ENCODE data around the gene SPTBN1. TPM values are rescaled to one million over a fixed set of nuclear protein-coding genes. Genes with fewer than 3 reads are reported as not detected.

SPTBN1 gene
- total and polyA plus RNA-seq, 2 of the 4 experiments (the other 2 are of a cell fraction): 49.1 to 241 TPM

- Histone ChIP-seq H3K4me2 (ENCODE audit: low read depth, low read length) (no peak overlapping the region), H2AK9ac (replicated peaks; ENCODE audit: low read depth, low read length, poor library complexity) (no peak overlapping the region), H2BK20ac (ENCODE audit: low read depth, low read length) (no peak overlapping the region), H3K4me3 (ENCODE audit: insufficient read depth, low read depth, low read length) (no peak overlapping the region), H3K79me1 (ENCODE audit: low read depth in 1 of 2, low read length in 2 of 2) (peaks cover 11 to 38% of the 10 kb centered on the region in 2 experiments; a peak in 3 of 4 replicates), H2BK5ac (ENCODE audit: low read depth, low read length, poor library complexity, severe bottlenecking) (peak overlapping the region; percentile 46), H3K4ac (ENCODE audit: low read depth, low read length) (no peak overlapping the region), H3K56ac (ENCODE audit: extremely low read depth, insufficient read depth, low read length) (no peak overlapping the region), H2BK15ac (ENCODE audit: low read depth, low read length) (no peak overlapping the region), H4K91ac (ENCODE audit: insufficient read depth, low read depth, low read length) (peak overlapping the region; percentile 6; the same call in 1 of the 2 replicates), H4K8ac (ENCODE audit: low read depth in 2 of 2, low read length in 2 of 2) (no peak overlapping the region), H3K18ac (ENCODE audit: low read depth, low read length) (peak overlapping the region; percentile 56; the same call in 1 of the 2 replicates), H3K14ac (replicated peaks; ENCODE audit: low read depth, low read length) (no peak overlapping the region), H3K9me1 (ENCODE audit: insufficient read depth, low read length) (peaks cover 15% of the 10 kb centered on the region), H3K9ac (ENCODE audit: low read depth, low read length) (no peak overlapping the region), H3K27me3 (ENCODE audit: control insufficient read depth, insufficient read depth, low read length) (no peaks in the 10 kb centered on the region), H3K9me3 (ENCODE audit: control insufficient read depth, insufficient read depth, low read length) (no peaks in the 10 kb centered on the region), H4K5ac (ENCODE audit: low read depth, low read length) (0 out of 2 replicates have a peak overlapping the region, but pooled peaks have one; percentile 4), H3K36me3 (ENCODE audit: control insufficient read depth, insufficient read depth, low read length) (peaks cover 14% of the 10 kb centered on the region), H3K27ac (ENCODE audit: insufficient read depth, low read length) (no peak overlapping the region), H4K20me1 (ENCODE audit: insufficient read depth, low read length) (peaks cover 9% of the 10 kb centered on the region; the same call in 1 of the 2 replicates), H3K23ac (ENCODE audit: low read depth, low read length) (no peak overlapping the region), H3K4me1 (ENCODE audit: control insufficient read depth, insufficient read depth, low read length) (peaks cover 20% of the 10 kb centered on the region), H2AK5ac (ENCODE audit: low read depth, low read length) (peak overlapping the region; percentile 38; the same call in 1 of the 2 replicates), H2AFZ (replicated peaks; ENCODE audit: low read length, poor library complexity) (no peak overlapping the region), H2BK120ac (ENCODE audit: low read depth, low read length) (peak overlapping the region; percentile 9; the same call in 1 of the 2 replicates)
- ChIA-PET POLR2A (ENCODE audit: unreplicated experiment) (no interaction called here), CTCF (interaction anchor here (0.6 to 0.7 kb wide), 2 partner anchors 21 to 128 kb away, joined by 4 to 8 read pairs; no protein-coding TSS in a partner anchor)
- intact Hi-C loops (cut with micrococcal nuclease) (no loop called here), in situ Hi-C loops (cut with MboI; ENCODE audit: low sequenced_read_pairs) (no loop called here), dilution Hi-C loops (cut with HindIII; ENCODE audit: low sequenced_read_pairs, unreplicated experiment) (no loop called here)
- ATAC-seq (ENCODE audit: low read depth) (no peak), DNase-seq (no peak)
- no peak for TF ChIP-seq CTCF (conservative IDR thresholded peaks at IDR 0.05; ENCODE audit: low read depth, low read length)
- TF ChIP-seq MXI1 (IDR thresholded peaks at IDR 0.05; ENCODE audit: borderline replicate concordance, low read depth, low read length): no peak
- TF ChIP-seq FOS (IDR thresholded peaks at IDR 0.05; ENCODE audit: low read depth, low read length): no peak
- TF ChIP-seq BHLHE40 (IDR thresholded peaks at IDR 0.05; ENCODE audit: low read depth, low read length): no peak
- TF ChIP-seq ELK1 (IDR thresholded peaks at IDR 0.05; ENCODE audit: borderline replicate concordance, low read depth, low read length): no peak
- TF ChIP-seq RCOR1 (IDR thresholded peaks at IDR 0.05; ENCODE audit: insufficient replicate concordance, low read length): no peak
- no peak for TF ChIP-seq RAD21 (IDR thresholded peaks at IDR 0.05; ENCODE audit: low read length)
- TF ChIP-seq CEBPB (IDR thresholded peaks at IDR 0.05; ENCODE audit: low read depth, low read length): no peak
- TF ChIP-seq POLR2A (IDR thresholded peaks at IDR 0.05; ENCODE audit: low read depth, low read length): no peak
- TF ChIP-seq CHD1 (IDR thresholded peaks at IDR 0.05; ENCODE audit: low read depth, low read length): no peak
- no peak for TF ChIP-seq NFE2L2 (IDR thresholded peaks at IDR 0.05; ENCODE audit: low read depth, low read length)
- TF ChIP-seq RFX5 (IDR thresholded peaks at IDR 0.05; ENCODE audit: low read depth, low read length): no peak
- TF ChIP-seq SMC3 (IDR thresholded peaks at IDR 0.05; ENCODE audit: low read depth, low read length): no peak
- TF ChIP-seq MAFK (IDR thresholded peaks at IDR 0.05; ENCODE audit: low read depth, low read length): no peak
- TF ChIP-seq MAZ (IDR thresholded peaks at IDR 0.05; ENCODE audit: borderline replicate concordance, low read depth, low read length): no peak
- no peak for TF ChIP-seq USF2 (IDR thresholded peaks at IDR 0.05; ENCODE audit: low read depth, low read length)
- BruUV-seq (replicated peaks): no TSS peak
- WGBS, 2 experiments (ENCODE audit: extremely low coverage in 2 of 2, insufficient read length in 1 of 2): 100% methylated on average over 1 of the region's 3 CpGs; no CpG with 5 or more reads in 1 of the 2 experiments
Observed at GRCh38 chr2:54671010-54671409, 214.9 kb downstream of the SPTBN1 start.

Data from IMR-90 (cell line).